Neutrophil (primary cell): ENCODE data around the gene REEP2.
"Not testable (repeated sequence)": the region's sequence is repeated elsewhere in the genome, so short reads cannot be mapped to it uniquely, and the experiment has no call there.

Source experiments
- H3K27ac ChIP-seq: fragments of 200-600 bp; sonication (generic); 2 replicates; pipeline ENCODE4 v1.5.1; 2016; ENCODE audit warnings: mild to moderate bottlenecking, moderate library complexity
- H3K27me3 ChIP-seq: fragments of 200-600 bp; sonication (generic); 2 replicates; pipeline ENCODE4 v1.6.0; 2016; ENCODE audit warnings: mild to moderate bottlenecking
- H3K36me3 ChIP-seq: fragments of 200-600 bp; sonication (generic); 2 replicates; pipeline ENCODE4 v1.5.1; 2017
- H3K4me1 ChIP-seq, 2 experiments: fragments of 200-600 bp in 1 of 2; sonication (generic) in 1 of 2; 1 replicate in 1 of 2; 2 replicates in 1 of 2; pipeline versions ENCODE4 v1.5.1 to v1.6.1; 2013 to 2016; ENCODE audit warnings: low read depth in 1 of 2, low read length in 1 of 2, mild to moderate bottlenecking in 1 of 2, moderate library complexity in 1 of 2; ENCODE audit not compliant: control insufficient read depth in 1 of 2, insufficient read depth in 1 of 2
- H3K4me3 ChIP-seq, 2 experiments: fragments of 200-600 bp in 1 of 2; sonication (generic) in 1 of 2; 1 replicate in 1 of 2; 2 replicates in 1 of 2; pipeline ENCODE4 v1.5.1; 2013 to 2016; ENCODE audit warnings: low read depth in 1 of 2, low read length in 1 of 2, mild to moderate bottlenecking in 1 of 2, moderate library complexity in 1 of 2
- H3K9me3 ChIP-seq: fragments of 200-600 bp; sonication (generic); 2 replicates; pipeline ENCODE4 v1.5.1; 2016
- TF ChIP-seq, protein P1 (sequence below): fragments of 200-600 bp; sonication (generic); IDR thresholded peaks from 2 replicates; pipeline ENCODE4 v1.5.1; 2016; ENCODE audit warnings: antibody characterized with exemption

The REEP2 gene

DNA sequence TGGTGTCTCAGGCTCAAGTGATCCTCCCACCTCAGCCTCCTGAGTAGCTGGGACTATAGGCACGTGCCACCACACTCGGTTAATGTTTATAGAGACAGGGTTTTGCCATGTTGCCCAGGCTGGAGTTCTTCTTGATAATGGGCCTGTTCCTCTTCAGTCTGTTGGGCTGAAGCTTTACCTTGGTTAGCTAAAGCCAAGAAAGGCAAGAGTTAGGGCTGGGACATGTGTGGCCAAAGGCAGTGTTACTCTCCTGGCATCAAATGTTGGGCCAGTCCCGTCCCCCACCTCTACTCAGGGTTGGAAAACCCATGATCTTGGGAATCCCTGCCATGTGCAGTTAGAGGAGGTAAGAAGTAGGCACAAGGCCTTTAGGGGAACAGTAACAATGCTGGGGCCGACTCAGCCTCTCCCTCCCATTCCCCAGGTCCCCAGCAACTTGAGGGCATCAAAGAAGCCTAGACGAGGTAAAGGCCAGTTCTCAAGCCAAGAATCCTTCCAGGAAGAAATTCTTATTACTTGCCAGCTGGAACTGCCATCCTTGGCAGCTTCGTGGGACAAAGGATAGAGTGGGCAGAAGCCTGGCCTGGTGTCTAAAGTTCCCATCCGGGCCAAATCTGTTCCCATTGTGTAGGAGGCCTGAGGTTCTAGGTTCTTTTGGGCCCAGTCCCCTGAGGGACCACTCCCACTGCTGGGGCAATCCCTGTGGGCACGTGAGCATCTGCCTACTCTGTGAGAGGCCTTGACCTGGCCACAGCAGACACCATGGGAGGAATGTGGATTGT, 30.9 kb downstream of the REEP2 start:
- Histone ChIP-seq H3K27ac (no peak overlapping the region), H3K9me3 (no peaks in the 10 kb centered on the region), H3K4me3 (no peak overlapping the region), H3K36me3 (no peaks in the 10 kb centered on the region), H3K27me3 (peaks cover 57% of the 10 kb centered on the region), H3K4me1 (peaks cover 12 to 14% of the 10 kb centered on the region in 2 experiments)
- TF ChIP-seq, protein P1, sequence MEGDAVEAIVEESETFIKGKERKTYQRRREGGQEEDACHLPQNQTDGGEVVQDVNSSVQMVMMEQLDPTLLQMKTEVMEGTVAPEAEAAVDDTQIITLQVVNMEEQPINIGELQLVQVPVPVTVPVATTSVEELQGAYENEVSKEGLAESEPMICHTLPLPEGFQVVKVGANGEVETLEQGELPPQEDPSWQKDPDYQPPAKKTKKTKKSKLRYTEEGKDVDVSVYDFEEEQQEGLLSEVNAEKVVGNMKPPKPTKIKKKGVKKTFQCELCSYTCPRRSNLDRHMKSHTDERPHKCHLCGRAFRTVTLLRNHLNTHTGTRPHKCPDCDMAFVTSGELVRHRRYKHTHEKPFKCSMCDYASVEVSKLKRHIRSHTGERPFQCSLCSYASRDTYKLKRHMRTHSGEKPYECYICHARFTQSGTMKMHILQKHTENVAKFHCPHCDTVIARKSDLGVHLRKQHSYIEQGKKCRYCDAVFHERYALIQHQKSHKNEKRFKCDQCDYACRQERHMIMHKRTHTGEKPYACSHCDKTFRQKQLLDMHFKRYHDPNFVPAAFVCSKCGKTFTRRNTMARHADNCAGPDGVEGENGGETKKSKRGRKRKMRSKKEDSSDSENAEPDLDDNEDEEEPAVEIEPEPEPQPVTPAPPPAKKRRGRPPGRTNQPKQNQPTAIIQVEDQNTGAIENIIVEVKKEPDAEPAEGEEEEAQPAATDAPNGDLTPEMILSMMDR: no peak

DNA sequence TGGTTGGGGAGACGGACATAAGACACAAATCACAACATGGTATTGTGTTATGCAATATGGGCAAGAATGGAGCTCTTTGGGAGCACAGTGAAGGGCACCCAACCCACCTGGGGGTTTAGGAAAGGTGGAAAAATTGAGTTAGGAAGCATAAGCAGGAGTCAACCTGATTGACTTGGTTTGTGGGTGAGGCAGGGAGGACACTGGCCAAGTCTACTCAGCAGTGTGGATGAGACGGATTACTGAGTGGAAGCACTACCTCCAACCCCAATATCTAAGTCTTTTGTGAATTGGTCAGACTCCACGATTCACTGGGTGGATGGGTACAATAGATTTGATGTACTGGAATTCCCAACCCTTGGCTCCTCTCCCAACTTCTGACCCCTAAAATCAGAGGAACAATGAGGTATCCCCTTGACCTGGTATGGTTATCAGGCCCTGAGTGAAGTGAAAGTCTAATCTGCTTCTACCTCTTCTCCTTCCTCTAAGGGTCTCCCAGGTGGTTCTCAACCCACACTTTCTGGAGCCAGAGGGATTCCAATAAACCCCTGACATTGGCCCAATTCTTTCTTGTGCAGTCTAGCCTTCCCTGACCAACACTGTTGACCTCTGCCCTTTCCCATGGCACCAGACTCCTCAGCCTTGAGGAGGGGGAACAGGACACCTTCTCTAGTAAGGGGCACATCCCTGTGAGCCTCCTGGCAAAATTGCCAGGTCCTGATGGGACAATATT, 31.6 kb downstream of the REEP2 start:
- TF ChIP-seq, protein P1: no peak

DNA sequence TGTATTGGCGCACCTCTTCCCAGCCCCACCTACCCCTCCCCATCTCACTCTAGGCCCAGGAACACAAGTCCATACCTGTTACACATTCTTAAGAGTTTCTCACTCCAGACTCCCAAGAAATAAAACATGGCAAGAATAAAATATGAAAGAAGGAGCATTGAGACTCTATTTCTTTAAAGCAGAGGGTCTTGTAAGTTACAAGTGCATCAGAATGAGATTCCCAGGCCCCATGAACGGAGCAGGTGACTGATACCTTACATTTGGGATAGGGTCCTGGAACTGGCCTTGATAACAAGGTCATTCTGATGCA, 32.1 kb downstream of the REEP2 start:
- TF ChIP-seq, protein P1: no peak
- Histone ChIP-seq H3K36me3 (no peaks in the 10 kb centered on the region), H3K4me1 (peaks cover 7 to 8% of the 10 kb centered on the region in 2 experiments), H3K9me3 (no peaks in the 10 kb centered on the region), H3K4me3 (no peak overlapping the region), H3K27me3 (peaks cover 58% of the 10 kb centered on the region), H3K27ac (no peak overlapping the region)

More for the DNA sequence above, 31.6 kb downstream of the REEP2 start:
- H3K27ac ChIP-seq: no peak overlapping the region
- no peaks in the 10 kb centered on the region for H3K36me3 ChIP-seq
- peaks cover 12 to 13% of the 10 kb centered on the region in 2 experiments for H3K4me1 ChIP-seq
- no peaks in the 10 kb centered on the region for H3K9me3 ChIP-seq
- peaks cover 63% of the 10 kb centered on the region for H3K27me3 ChIP-seq
- H3K4me3 ChIP-seq: no peak overlapping the region

DNA sequence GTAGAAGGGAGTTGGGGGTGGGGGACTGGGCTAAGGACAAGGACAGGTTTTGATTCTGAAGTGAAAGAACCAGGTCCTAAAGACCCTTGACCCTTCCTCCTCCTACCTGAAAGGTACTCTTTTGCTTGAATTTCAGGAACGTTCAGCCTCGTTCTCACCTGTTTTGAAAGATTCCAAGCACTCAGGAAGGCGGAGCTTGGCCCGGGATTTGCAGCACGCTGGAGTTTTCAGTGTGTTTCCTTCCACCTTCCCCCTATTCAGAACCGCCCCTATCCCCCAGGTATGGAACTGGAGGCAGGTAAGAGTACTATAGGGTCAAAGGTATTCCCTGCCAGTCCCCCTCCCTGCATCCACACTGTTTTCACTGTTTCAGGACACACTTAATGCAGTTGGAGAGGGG, 33.5 kb downstream of the REEP2 start:
- H3K27me3 ChIP-seq: peaks cover 44% of the 10 kb centered on the region
- H3K36me3 ChIP-seq: no peaks in the 10 kb centered on the region
- H3K27ac ChIP-seq: no peak overlapping the region
- H3K4me3 ChIP-seq: no peak overlapping the region
- H3K9me3 ChIP-seq: no peaks in the 10 kb centered on the region
- TF ChIP-seq, protein P1: no peak
- H3K4me1 ChIP-seq: peaks cover 3 to 5% of the 10 kb centered on the region in 2 experiments

DNA sequence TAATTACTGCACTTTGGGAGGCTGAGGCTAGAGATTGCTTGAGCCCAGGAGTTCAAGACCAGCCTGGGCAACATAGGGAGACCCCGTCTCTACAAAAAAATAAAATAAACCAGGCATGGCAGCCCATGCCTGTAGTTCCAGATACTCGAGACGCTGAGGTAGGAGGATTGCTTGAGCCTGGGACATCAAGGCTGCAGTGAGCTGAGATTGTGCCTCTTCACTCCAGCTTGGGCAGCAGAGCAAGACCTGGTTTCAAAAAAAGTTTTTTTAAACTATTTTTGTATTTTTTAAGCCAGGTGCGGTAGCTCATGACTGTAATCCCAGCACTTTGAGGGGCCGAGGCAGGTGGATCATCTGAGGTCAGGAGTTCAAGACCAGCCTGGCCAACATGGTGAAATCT, 34.3 kb downstream of the REEP2 start:
- H3K36me3 ChIP-seq, H3K4me3 ChIP-seq, H3K27ac ChIP-seq, H3K4me1 ChIP-seq, H3K9me3 ChIP-seq: not testable (repeated sequence)
- H3K27me3 ChIP-seq: peaks cover 36% of the 10 kb centered on the region

DNA sequence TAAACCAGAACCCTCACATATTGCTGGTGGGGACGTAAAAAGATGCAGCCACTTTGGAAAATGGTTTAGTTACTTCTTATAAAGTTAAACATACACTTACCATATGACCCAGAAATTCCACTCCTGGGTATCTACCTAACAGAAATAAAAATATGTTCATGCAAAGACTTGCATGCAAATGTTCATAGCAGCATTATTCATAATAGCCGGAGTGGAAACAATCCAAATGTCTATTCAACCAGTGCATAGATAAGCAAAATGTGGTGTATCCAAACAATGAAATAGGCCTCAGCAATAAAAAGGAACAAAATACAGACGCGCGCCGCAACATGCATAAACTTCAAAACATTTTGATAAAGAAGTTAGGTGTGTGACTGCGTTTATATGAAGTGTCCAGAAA, 38.1 kb downstream of the REEP2 start:
- no peak overlapping the region for H3K27ac ChIP-seq
- H3K4me1 ChIP-seq: no peaks in the 10 kb centered on the region
- no peaks in the 10 kb centered on the region for H3K36me3 ChIP-seq

More for the DNA sequence above, 38.1 kb downstream of the REEP2 start:
- peaks cover 31% of the 10 kb centered on the region for H3K27me3 ChIP-seq
- no peak overlapping the region for H3K4me3 ChIP-seq
- TF ChIP-seq, protein P1: no peak
- no peaks in the 10 kb centered on the region for H3K9me3 ChIP-seq
